Spleen (tissue), 11 donors: Measurements from ENCODE around the gene INTS6. TPM values are rescaled to one million over a fixed set of nuclear protein-coding genes. Genes with fewer than 3 reads are reported as not detected.

ENCODE experiments used
- DNase-seq: peaks from one replicate; pipeline ENCODE4 v3.0.0-alpha.2; 2020
- H3K27ac ChIP-seq, 8 donors: fragments of 200-600 bp; sonication (generic) in 7 of 8; 1 replicate in 4 of 8; 2 replicates in 4 of 8; pipeline versions ENCODE4 v1.5.0 to v1.8.0; 2016 to 2021; ENCODE audit warnings: inconsistent platforms in 4 of 8, mild to moderate bottlenecking in 4 of 8, moderate library complexity in 1 of 8
- H3K27me3 ChIP-seq, 7 donors: fragments of 200-600 bp; sonication (generic) in 6 of 7; replicated peaks in 1 of 7; 1 replicate in 4 of 7; 2 replicates in 3 of 7; pipeline versions ENCODE4 v1.5.0 to v1.8.0; 2016 to 2021; ENCODE audit warnings: inconsistent platforms in 3 of 7, mild to moderate bottlenecking in 1 of 7
- H3K36me3 ChIP-seq, 6 donors: fragments of 200-600 bp; sonication (generic) in 5 of 6; 1 replicate in 4 of 6; 2 replicates in 2 of 6; pipeline versions ENCODE4 v1.5.0 to v1.8.0; 2016 to 2021; ENCODE audit warnings: inconsistent platforms in 2 of 6
- H3K4me1 ChIP-seq, 6 donors: fragments of 200-600 bp; sonication (generic) in 5 of 6; 1 replicate in 3 of 6; 2 replicates in 3 of 6; pipeline versions ENCODE4 v1.5.0 to v1.8.0; 2016 to 2021; ENCODE audit warnings: inconsistent platforms in 3 of 6
- H3K4me3 ChIP-seq, 8 donors: fragments of 200-600 bp; sonication (generic) in 7 of 8; 1 replicate in 4 of 8; 2 replicates in 4 of 8; pipeline versions ENCODE4 v1.5.0 to v1.8.0; 2016 to 2021; ENCODE audit warnings: inconsistent platforms in 4 of 8, mild to moderate bottlenecking in 4 of 8, moderate library complexity in 2 of 8
- H3K9me3 ChIP-seq, 8 donors: fragments of 200-600 bp; sonication (generic) in 7 of 8; 1 replicate in 4 of 8; 2 replicates in 4 of 8; pipeline versions ENCODE4 v1.5.0 to v1.8.0; 2016 to 2021; ENCODE audit warnings: inconsistent platforms in 4 of 8
- POLR2A ChIP-seq, 3 donors: fragments of 450-650 bp; IDR thresholded peaks; one replicate each; pipeline ENCODE4 v1.5.1; 2017; ENCODE audit warnings: antibody characterized with exemption in 3 of 3, mild to moderate bottlenecking in 1 of 3
- POLR2AphosphoS5 ChIP-seq, 3 donors: sonication (generic); formaldehyde crosslinking; IDR thresholded peaks; one replicate each; pipeline ENCODE4 v1.5.1; 2017; ENCODE audit warnings: antibody characterized with exemption in 3 of 3
- WGBS, 5 donors: extraction: QIAGEN DNeasy Blood & Tissue Kit in 3 of 5; methylation state at CpG; one replicate each; pipeline versions ENCODE4 v1.1.5 to v1.1.7; 2013 to 2018; 5-methylcytosine and 5-hydroxymethylcytosine counted together
- intact Hi-C: fragments of 100-400 bp; cut with DNase I; formaldehyde crosslinking; loops from one replicate; pipeline ENCODE4 v1.15.0; 2023; ENCODE audit warnings: low total_unique reads
- polyA plus RNA-seq, 3 donors: library from polyadenylated mRNA; stranded (reverse); fragments of 200-250 nt; gene quantifications; one replicate each; pipeline ENCODE4 v1.2.1, GENCODE V29; 2013
- total RNA-seq, 7 donors: library from RNA; depleted of rRNA in 3 of 7; stranded (reverse); fragments of >200 nt in 3 of 7; fragmentation: NEBNext Ultra II Directional in 4 of 7; extraction: Animal tissue kit (Norgen Biotek cat#: 25700) in 4 of 7; gene quantifications; one replicate each; pipeline versions ENCODE4 v1.1.0 to v1.2.1, GENCODE V29; 2016 to 2021
- TF ChIP-seq, protein P1 (sequence below), 11 experiments: fragments of 200-600 bp in 7 of 11; fragments of 450-650 bp in 4 of 11; sonication (generic) in 4 of 11; IDR thresholded peaks in 8 of 11; conservative IDR thresholded peaks in 3 of 11; 1 replicate in 7 of 11; 2 replicates in 4 of 11; pipeline versions ENCODE4 v1.4.0 to v1.8.0; 2016 to 2021; ENCODE audit warnings: antibody characterized with exemption in 11 of 11, inconsistent platforms in 4 of 11, mild to moderate bottlenecking in 1 of 11
- donor health status: healthy with polysubstance abuse.
- donor health status: DM: no; HTN: no; CAD: no; lungs with moderate emphysema.
- donor health status: DM: no; HTN: no; CAD: no.
- donor health status: Bipolar disorder and iron deficiency.
- donor health status: healthy.
- donor health status: DM: no; HTN: no; CAD: no.
- donor health status: DM: yes; HTN: yes; CAD: no.

The INTS6 gene
- total and polyA plus RNA-seq, 10 donors: 9.0 to 61.8 (median 45.8) TPM

GRCh38 chr13:51412431-51412830 lies 40.4 kb downstream of the INTS6 start:
- Histone ChIP-seq H3K36me3 (peaks cover 0 to 47% (median 12%) of the 10 kb centered on the region in 6 donors), H3K9me3 (peaks cover 0 to 18% (median 12%) of the 10 kb centered on the region in 8 donors), H3K4me1 (peaks cover 0 to 30% (median 4%) of the 10 kb centered on the region in 6 donors), H3K4me3 (no peak overlapping the region), H3K27me3 (no peaks in the 10 kb centered on the region), H3K27ac (no peak overlapping the region)
- TF ChIP-seq, protein P1, sequence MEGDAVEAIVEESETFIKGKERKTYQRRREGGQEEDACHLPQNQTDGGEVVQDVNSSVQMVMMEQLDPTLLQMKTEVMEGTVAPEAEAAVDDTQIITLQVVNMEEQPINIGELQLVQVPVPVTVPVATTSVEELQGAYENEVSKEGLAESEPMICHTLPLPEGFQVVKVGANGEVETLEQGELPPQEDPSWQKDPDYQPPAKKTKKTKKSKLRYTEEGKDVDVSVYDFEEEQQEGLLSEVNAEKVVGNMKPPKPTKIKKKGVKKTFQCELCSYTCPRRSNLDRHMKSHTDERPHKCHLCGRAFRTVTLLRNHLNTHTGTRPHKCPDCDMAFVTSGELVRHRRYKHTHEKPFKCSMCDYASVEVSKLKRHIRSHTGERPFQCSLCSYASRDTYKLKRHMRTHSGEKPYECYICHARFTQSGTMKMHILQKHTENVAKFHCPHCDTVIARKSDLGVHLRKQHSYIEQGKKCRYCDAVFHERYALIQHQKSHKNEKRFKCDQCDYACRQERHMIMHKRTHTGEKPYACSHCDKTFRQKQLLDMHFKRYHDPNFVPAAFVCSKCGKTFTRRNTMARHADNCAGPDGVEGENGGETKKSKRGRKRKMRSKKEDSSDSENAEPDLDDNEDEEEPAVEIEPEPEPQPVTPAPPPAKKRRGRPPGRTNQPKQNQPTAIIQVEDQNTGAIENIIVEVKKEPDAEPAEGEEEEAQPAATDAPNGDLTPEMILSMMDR (IDR thresholded peaks at IDR 0.05 in 8 of 11, conservative IDR thresholded peaks at IDR 0.05 in 3 of 11): no peak
- TF ChIP-seq POLR2AphosphoS5 (IDR thresholded peaks at IDR 0.05) (no peak), POLR2A (IDR thresholded peaks at IDR 0.05) (no peak)
- WGBS, 5 donors: 82 to 100% (median 97%) methylated on average over 3 of the region's 3 CpGs
- DNase-seq: no peak
- intact Hi-C loops: no loop called here

DNA sequence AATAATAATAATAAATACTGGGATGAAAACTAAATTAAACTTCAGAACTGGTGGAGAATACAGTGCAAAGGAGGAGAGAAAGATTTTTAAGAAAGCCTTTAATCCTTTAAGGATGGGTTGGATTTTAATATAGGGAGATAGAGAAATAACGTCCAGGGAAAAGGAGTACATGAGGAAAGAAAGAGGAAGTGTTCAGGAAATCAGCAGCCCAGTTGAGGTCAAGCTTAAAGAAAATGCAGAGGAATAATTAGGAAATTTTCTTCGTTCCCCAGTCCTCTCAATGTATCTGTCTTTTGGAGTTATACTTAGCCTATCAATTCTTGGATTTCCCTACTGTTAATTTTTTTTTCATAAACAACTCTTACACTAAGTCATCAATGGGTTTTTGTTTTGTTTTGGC lies 47.7 kb downstream of the INTS6 start:
- 30 to 52% (median 45%) methylated on average over 2 of the region's 2 CpGs for WGBS, 5 donors
- H3K9me3 ChIP-seq: no peaks in the 10 kb centered on the region
- H3K36me3 ChIP-seq: peaks cover 0 to 6% (median 0%) of the 10 kb centered on the region in 6 donors
- H3K4me1 ChIP-seq: peaks cover 0 to 38% (median 11%) of the 10 kb centered on the region in 6 donors
- H3K27ac ChIP-seq: no peak overlapping the region
- H3K27me3 ChIP-seq: no peaks in the 10 kb centered on the region
- no peak for DNase-seq
- H3K4me3 ChIP-seq: no peak overlapping the region
- intact Hi-C loops: no loop called here
- TF ChIP-seq, protein P1 (IDR thresholded peaks at IDR 0.05 in 8 of 11, conservative IDR thresholded peaks at IDR 0.05 in 3 of 11): no peak
- TF ChIP-seq POLR2AphosphoS5 (IDR thresholded peaks at IDR 0.05) (no peak), POLR2A (IDR thresholded peaks at IDR 0.05) (no peak)

- Histone ChIP-seq H3K36me3 (peaks cover 0 to 36% (median 6%) of the 10 kb centered on the region in 6 donors), H3K9me3 (no peaks in the 10 kb centered on the region), H3K4me1 (peaks cover 0 to 47% (median 10%) of the 10 kb centered on the region in 6 donors), H3K4me3 (no peak overlapping the region), H3K27me3 (no peaks in the 10 kb centered on the region), H3K27ac (no peak overlapping the region)
- intact Hi-C loops: no loop called here
- WGBS, 5 donors: 86 to 94% (median 92%) methylated on average over 6 of the region's 6 CpGs
- TF ChIP-seq, protein P1 (IDR thresholded peaks at IDR 0.05 in 8 of 11, conservative IDR thresholded peaks at IDR 0.05 in 3 of 11): no peak
- TF ChIP-seq POLR2A (IDR thresholded peaks at IDR 0.05) (no peak), POLR2AphosphoS5 (IDR thresholded peaks at IDR 0.05) (no peak)
- no peak for DNase-seq
Measured at GRCh38 chr13:51397262-51397941, 55.4 kb downstream of the INTS6 start.

GRCh38 chr13:51396352-51396751 lies 56.5 kb downstream of the INTS6 start:
- intact Hi-C loops: no loop called here
- Histone ChIP-seq H3K4me3 (no peak overlapping the region), H3K4me1 (peaks cover 0 to 47% (median 10%) of the 10 kb centered on the region in 6 donors), H3K9me3 (no peaks in the 10 kb centered on the region), H3K36me3 (peaks cover 0 to 46% (median 6%) of the 10 kb centered on the region in 6 donors), H3K27me3 (no peaks in the 10 kb centered on the region), H3K27ac (no peak overlapping the region)
- 25 to 48% (median 32%) methylated on average over 2 of the region's 2 CpGs for WGBS, 5 donors
- no peak for TF ChIP-seq POLR2AphosphoS5 (IDR thresholded peaks at IDR 0.05)
- no peak for DNase-seq
